Fibroblast of mammary gland (primary cell): Measurements from ENCODE around the gene GBA2.
A peak's percentile ranks its signal among the peaks of the same experiment; 100 is the strongest.

ENCODE experiments used
- DNase-seq: peaks from one replicate; pipeline ENCODE4 v3.0.0-alpha.2; 2010; ENCODE audit warnings: low read depth
- H3K4me3 ChIP-seq: 2 replicates; pipeline ENCODE4 v1.5.1; 2011; ENCODE audit warnings: low read depth, mild to moderate bottlenecking, low read length, moderate library complexity; ENCODE audit not compliant: control insufficient read depth
- CTCF ChIP-seq: conservative IDR thresholded peaks from 2 replicates; pipeline ENCODE4 v1.5.1; 2011; ENCODE audit warnings: low read depth, low read length, inconsistent platforms; ENCODE audit not compliant: control insufficient read depth, insufficient read depth

The GBA2 gene

GRCh38 chr9:35729101-35729500 is 19.9 kb downstream of the GBA2 start:
- peak overlapping the region; percentile 98 for H3K4me3 ChIP-seq
- no peak for DNase-seq
- no peak for TF ChIP-seq CTCF

GRCh38 chr9:35728041-35728971 is 20.7 kb downstream of the GBA2 start:
- peak; percentile 90 for DNase-seq
- TF ChIP-seq CTCF: no peak
- peak overlapping the region; percentile 98 for H3K4me3 ChIP-seq

GRCh38 chr9:35727676-35728040 is 21.4 kb downstream of the GBA2 start:
- peak overlapping the region; percentile 98 for H3K4me3 ChIP-seq
- no peak for DNase-seq
- TF ChIP-seq CTCF: no peak

- H3K4me3 ChIP-seq: peak overlapping the region; percentile 98
- DNase-seq: peak; percentile 30
- no peak for TF ChIP-seq CTCF
These were observed 22.1 kb downstream of the GBA2 start for GRCh38 chr9:35726931-35727330.

GRCh38 chr9:35725362-35725761 is 23.7 kb downstream of the GBA2 start:
- no peak for TF ChIP-seq CTCF
- no peak for DNase-seq
- no peak overlapping the region for H3K4me3 ChIP-seq

GRCh38 chr9:35723908-35724307 is 25.1 kb downstream of the GBA2 start:
- TF ChIP-seq CTCF: no peak
- no peak overlapping the region for H3K4me3 ChIP-seq
- no peak for DNase-seq
